WTC11 (cell line): ENCODE results near the gene POLR2A. TPM values are rescaled to one million over a fixed set of nuclear protein-coding genes. Genes with fewer than 3 reads are reported as not detected.

Experiments
- ATAC-seq: fragments of 200-7000 bp; cut with Tn5 transposase; 2 replicates; pipeline ENCODE4 v1.10.0; 2021; ENCODE audit warnings: mild to moderate bottlenecking, moderate library complexity
- CTCF ChIA-PET: fragments of 300-600 bp; sonication (Branson Sonifier 250); formaldehyde crosslinking; loops from one replicate; lab custom pipeline; 2021; ENCODE audit warnings: antibody characterized with exemption; lab: Charles Lee
- POLR2A ChIA-PET: fragments of 350-600 bp; sonication (Branson Sonifier 250); formaldehyde crosslinking; loops from one replicate; lab custom pipeline; 2021; ENCODE audit warnings: antibody characterized with exemption; lab: Charles Lee
- DNase-seq: peaks from one replicate; pipeline ENCODE4 v3.0.0; 2021; ENCODE audit warnings: low spot score
- H3K27ac Mint-ChIP-seq: 2 replicates; pipeline ENCODE4 v1.8.0; 2021; ENCODE audit warnings: mixed read lengths
- H3K27me3 Mint-ChIP-seq: 2 replicates; pipeline ENCODE4 v1.8.0; 2021; ENCODE audit warnings: low read depth, mild to moderate bottlenecking, moderate library complexity, mixed read lengths
- H3K36me3 Mint-ChIP-seq: 2 replicates; pipeline ENCODE4 v1.8.0; 2021; ENCODE audit warnings: mixed read lengths
- H3K4me1 Mint-ChIP-seq: 2 replicates; pipeline ENCODE4 v1.8.0; 2022; ENCODE audit warnings: mixed read lengths
- H3K4me3 Mint-ChIP-seq: 2 replicates; pipeline ENCODE4 v1.8.0; 2021; ENCODE audit warnings: mild to moderate bottlenecking, moderate library complexity, mixed read lengths
- H3K9me3 Mint-ChIP-seq: 2 replicates; pipeline ENCODE4 v1.8.0; 2021; ENCODE audit warnings: mixed read lengths
- CBFB ChIP-seq: sonication (generic); formaldehyde crosslinking; IDR thresholded peaks from 2 replicates; pipeline ENCODE4 v1.8.1; 2022; ENCODE audit warnings: mild to moderate bottlenecking, low read depth, missing genetic modification reagents
- CREB1 ChIP-seq: sonication (generic); formaldehyde crosslinking; IDR thresholded peaks from 2 replicates; pipeline ENCODE4 v1.8.0; 2023; ENCODE audit warnings: mild to moderate bottlenecking, missing genetic modification reagents
- E2F1 ChIP-seq: sonication (generic); formaldehyde crosslinking; IDR thresholded peaks from 2 replicates; pipeline ENCODE4 v1.8.0; 2022; ENCODE audit warnings: mild to moderate bottlenecking, missing genetic modification reagents
- E2F5 ChIP-seq: sonication (generic); formaldehyde crosslinking; IDR thresholded peaks from 2 replicates; pipeline ENCODE4 v1.8.1; 2022; ENCODE audit warnings: mild to moderate bottlenecking, moderate library complexity, missing genetic modification reagents
- EMX1 ChIP-seq: fragments of 250-450 bp; sonication (Bioruptor Pico); IDR thresholded peaks from 2 replicates; pipeline ENCODE4 v1.8.0; 2021; ENCODE audit warnings: mild to moderate bottlenecking
- FOXJ3 ChIP-seq: sonication (generic); formaldehyde crosslinking; IDR thresholded peaks from 2 replicates; pipeline ENCODE4 v1.9.0; 2021; ENCODE audit warnings: missing genetic modification reagents, mild to moderate bottlenecking, borderline replicate concordance
- FOXK1 ChIP-seq: sonication (generic); formaldehyde crosslinking; IDR thresholded peaks from 2 replicates; pipeline ENCODE4 v1.8.0; 2022; ENCODE audit warnings: mild to moderate bottlenecking, moderate library complexity, missing genetic modification reagents
- FOXP1 ChIP-seq: sonication (generic); formaldehyde crosslinking; IDR thresholded peaks from 2 replicates; pipeline ENCODE4 v1.8.0; 2022; ENCODE audit warnings: missing genetic modification reagents, mild to moderate bottlenecking, moderate library complexity, borderline replicate concordance
- PRRX2 ChIP-seq: fragments of 250-450 bp; sonication (Bioruptor Pico); IDR thresholded peaks from 2 replicates; pipeline ENCODE4 v1.8.0; 2021; ENCODE audit warnings: mild to moderate bottlenecking
- ZNF121 ChIP-seq: sonication (generic); formaldehyde crosslinking; IDR thresholded peaks from 2 replicates; pipeline ENCODE4 v1.8.0; 2023; ENCODE audit warnings: missing genetic modification reagents
- ZNF138 ChIP-seq: sonication (generic); formaldehyde crosslinking; conservative IDR thresholded peaks from 2 replicates; pipeline ENCODE4 v1.8.1; 2022; ENCODE audit warnings: mild to moderate bottlenecking, moderate library complexity, missing genetic modification reagents
- ZNF263 ChIP-seq: sonication (generic); formaldehyde crosslinking; IDR thresholded peaks from 2 replicates; pipeline ENCODE4 v1.8.1; 2022; ENCODE audit warnings: low read depth, mild to moderate bottlenecking, moderate library complexity, missing genetic modification reagents
- ZNF317 ChIP-seq: sonication (generic); formaldehyde crosslinking; IDR thresholded peaks from 2 replicates; pipeline ENCODE4 v1.8.1; 2023; ENCODE audit warnings: low read depth, mild to moderate bottlenecking, moderate library complexity, missing genetic modification reagents, borderline replicate concordance
- ZNF512 ChIP-seq: sonication (generic); formaldehyde crosslinking; IDR thresholded peaks from 2 replicates; pipeline ENCODE4 v1.8.1; 2022; ENCODE audit warnings: missing genetic modification reagents, borderline replicate concordance
- ZNF532 ChIP-seq: fragments of 250-450 bp; sonication (Bioruptor Pico); IDR thresholded peaks from 2 replicates; pipeline ENCODE4 v1.9.0; 2021; ENCODE audit warnings: mild to moderate bottlenecking, borderline replicate concordance
- ZNF671 ChIP-seq: fragments of 250-450 bp; sonication (Bioruptor Pico); IDR thresholded peaks from 2 replicates; pipeline ENCODE4 v1.8.0; 2021; ENCODE audit warnings: mild to moderate bottlenecking
- ZSCAN18 ChIP-seq: fragments of 250-450 bp; sonication (Bioruptor Pico); IDR thresholded peaks from 2 replicates; pipeline ENCODE4 v2.1.2; 2022; ENCODE audit warnings: mild to moderate bottlenecking, moderate library complexity
- total RNA-seq: library from RNA; stranded (reverse); gene quantifications from 3 replicates; pipeline ENCODE4 v1.2.3, GENCODE V29; 2021

The POLR2A gene
- total RNA-seq, 1 experiment from 2014 or later = 170 TPM

- TF ChIP-seq CREB1 (CRISPR knock-in tag) (no peak), E2F5 (no peak)
Observed at GRCh38 chr17:7511108-7511507, 26.9 kb downstream of the POLR2A start (continued).

- Mint-ChIP-seq H3K27me3 (no peaks in the 10 kb centered on the region), H3K36me3 (peaks cover 60% of the 10 kb centered on the region), H3K9me3 (no peaks in the 10 kb centered on the region), H3K4me1 (no peaks in the 10 kb centered on the region), H3K27ac (no peak overlapping the region), H3K4me3 (no peak overlapping the region)
- TF ChIP-seq ZSCAN18 (CRISPR knock-in tag) = no peak
- no peak for TF ChIP-seq ZNF532 (CRISPR knock-in tag)
- TF ChIP-seq CREB1 (CRISPR knock-in tag) = no peak
- TF ChIP-seq E2F1 = no peak
- no peak for TF ChIP-seq ZNF317 (CRISPR knock-in tag)
- no peak for TF ChIP-seq ZNF671
- no peak for TF ChIP-seq ZNF121 (CRISPR knock-in tag)
- TF ChIP-seq FOXJ3 (CRISPR knock-in tag) = no peak
- no peak for TF ChIP-seq ZNF138
- TF ChIP-seq ZNF263 (CRISPR knock-in tag) = no peak
- no peak for TF ChIP-seq EMX1 (CRISPR knock-in tag)
- TF ChIP-seq CBFB (CRISPR knock-in tag) = no peak
- no peak for TF ChIP-seq ZNF512 (CRISPR knock-in tag)
- TF ChIP-seq FOXP1 (CRISPR knock-in tag) = no peak
- no peak for TF ChIP-seq FOXK1 (CRISPR knock-in tag)
- TF ChIP-seq PRRX2 = no peak
- ChIA-PET CTCF (interaction anchor here (1.2 to 4.4 kb wide), 2 partner anchors 44 to 49 kb away, joined by 3 to 31 read pairs; no protein-coding TSS in a partner anchor), POLR2A (interaction anchor here (1.5 kb wide), 1 partner anchor 49 kb away, joined by 5 read pairs; no protein-coding TSS in a partner anchor)
- no peak for DNase-seq
- no peak for ATAC-seq
Observed at GRCh38 chr17:7512105-7512504, 27.9 kb downstream of the POLR2A start.
